Trophoblast cell (in vitro differentiated cells and primary cell): ENCODE measurements around the gene SLC5A4.
"Not testable (repeated sequence)": the region's sequence is repeated elsewhere in the genome, so short reads cannot be mapped to it uniquely, and the experiment has no call there.

Experiments used
- DNase-seq, 2 donors: peaks; one replicate each; pipeline ENCODE4 v3.0.0-alpha.2; 2016
- H2AFZ ChIP-seq: 2 replicates; pipeline ENCODE4 v1.6.1; 2013; ENCODE audit warnings: low read length, moderate library complexity, mild to moderate bottlenecking; ENCODE audit not compliant: insufficient read depth, poor library complexity
- H2AK5ac ChIP-seq: 2 replicates; pipeline ENCODE4 v1.6.1; 2013; ENCODE audit warnings: mild to moderate bottlenecking, low read length
- H2BK120ac ChIP-seq: 2 replicates; pipeline ENCODE4 v1.6.1; 2013; ENCODE audit warnings: low read length, mild to moderate bottlenecking, moderate library complexity; ENCODE audit not compliant: insufficient read depth, poor library complexity
- H2BK12ac ChIP-seq: 2 replicates; pipeline ENCODE4 v1.6.1; 2013; ENCODE audit warnings: mild to moderate bottlenecking, low read length, moderate library complexity
- H2BK5ac ChIP-seq: 2 replicates; pipeline ENCODE4 v1.6.1; 2013; ENCODE audit warnings: low read length, low read depth, moderate library complexity, mild to moderate bottlenecking; ENCODE audit not compliant: poor library complexity
- H3K14ac ChIP-seq: 2 replicates; pipeline ENCODE4 v1.6.1; 2013; ENCODE audit warnings: mild to moderate bottlenecking, low read length
- H3K18ac ChIP-seq: 2 replicates; pipeline ENCODE4 v1.6.1; 2013; ENCODE audit warnings: mild to moderate bottlenecking, low read length
- H3K23ac ChIP-seq: 2 replicates; pipeline ENCODE4 v1.6.1; 2013; ENCODE audit warnings: low read length
- H3K27ac ChIP-seq: 2 replicates; pipeline ENCODE4 v1.5.1; 2013; ENCODE audit warnings: low read depth, mild to moderate bottlenecking, inconsistent platforms, low read length, moderate library complexity
- H3K27me3 ChIP-seq: 2 replicates; pipeline ENCODE4 v1.6.1; 2013; ENCODE audit warnings: inconsistent platforms, mild to moderate bottlenecking, low read length, moderate library complexity; ENCODE audit not compliant: insufficient read depth
- H3K36me3 ChIP-seq, 2 experiments: 1 replicate in 1 of 2; 2 replicates in 1 of 2; pipeline ENCODE4 v1.6.1; 2013; ENCODE audit warnings: low read length in 2 of 2, mild to moderate bottlenecking in 2 of 2, moderate library complexity in 1 of 2; ENCODE audit not compliant: insufficient read depth in 2 of 2, control insufficient read depth in 1 of 2
- H3K4ac ChIP-seq: 2 replicates; pipeline ENCODE4 v1.6.1; 2013; ENCODE audit warnings: low read depth, mild to moderate bottlenecking, low read length, moderate library complexity
- H3K4me1 ChIP-seq, 2 experiments: 1 replicate in 1 of 2; 2 replicates in 1 of 2; pipeline ENCODE4 v1.6.1; 2013; ENCODE audit warnings: low read length in 2 of 2, mild to moderate bottlenecking in 2 of 2, moderate library complexity in 1 of 2; ENCODE audit not compliant: insufficient read depth in 2 of 2, control insufficient read depth in 1 of 2
- H3K4me2 ChIP-seq: 2 replicates; pipeline ENCODE4 v1.6.1; 2013; ENCODE audit warnings: inconsistent platforms, mild to moderate bottlenecking, low read length, moderate library complexity
- H3K4me3 ChIP-seq: 2 replicates; pipeline ENCODE4 v1.5.1; 2013; ENCODE audit warnings: mild to moderate bottlenecking, low read depth, low read length, inconsistent platforms
- H3K79me1 ChIP-seq: one replicate; pipeline ENCODE4 v1.6.1; 2013; ENCODE audit warnings: low read length
- H3K79me2 ChIP-seq: 2 replicates; pipeline ENCODE4 v1.6.1; 2013; ENCODE audit warnings: low read length, mild to moderate bottlenecking; ENCODE audit not compliant: control insufficient read depth, insufficient read depth, poor library complexity
- H3K9ac ChIP-seq: 2 replicates; pipeline ENCODE4 v1.6.1; 2013; ENCODE audit warnings: mild to moderate bottlenecking, low read length
- H3K9me3 ChIP-seq: 2 replicates; pipeline ENCODE4 v1.6.1; 2013; ENCODE audit warnings: low read depth, mild to moderate bottlenecking, control low read depth, inconsistent platforms, low read length; ENCODE audit not compliant: insufficient read depth
- H4K12ac ChIP-seq: 2 replicates; pipeline ENCODE4 v1.6.1; 2013; ENCODE audit warnings: low read depth, mild to moderate bottlenecking, low read length, moderate library complexity
- H4K8ac ChIP-seq: 2 replicates; pipeline ENCODE4 v1.6.1; 2013; ENCODE audit warnings: low read depth, mild to moderate bottlenecking, low read length, moderate library complexity
- H4K91ac ChIP-seq: one replicate; pipeline ENCODE4 v1.6.1; 2013; ENCODE audit warnings: low read depth, mild to moderate bottlenecking, low read length, moderate library complexity
- WGBS: extraction: QIAGEN DNeasy Blood & Tissue Kit; methylation state at CpG from one replicate; pipeline ENCODE4 v1.1.7; 2013; ENCODE audit warnings: missing lambda C conversion rate; ENCODE audit not compliant: insufficient read length, insufficient coverage; ENCODE audit errors: extremely low coverage; 5-methylcytosine and 5-hydroxymethylcytosine counted together

Gene SLC5A4

DNA sequence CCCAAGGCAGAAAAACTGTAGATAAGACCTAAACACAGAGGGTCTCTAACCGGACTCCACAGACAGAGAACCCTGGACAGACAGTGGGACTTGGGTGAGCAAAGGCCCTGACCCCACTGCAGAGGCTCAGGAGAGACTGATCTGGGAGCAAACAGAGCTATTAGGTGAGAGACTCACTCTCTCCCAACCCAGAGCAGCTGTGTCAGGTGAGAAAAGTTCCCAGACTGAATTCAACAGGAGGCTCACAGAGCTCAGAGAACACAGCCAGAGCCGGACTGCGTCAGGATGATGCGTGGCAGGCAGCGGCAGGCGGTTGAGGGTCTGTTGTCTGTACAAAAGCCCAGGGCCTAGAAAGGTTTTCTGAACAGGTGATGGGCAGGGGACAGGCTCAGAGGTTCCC, 55.8 kb downstream of the SLC5A4 start:
- no peak overlapping the region for H2AK5ac ChIP-seq
- no peak overlapping the region for H4K12ac ChIP-seq
- no peak overlapping the region for H3K4ac ChIP-seq
- no peak overlapping the region for H3K4me2 ChIP-seq
- no peak overlapping the region for H4K8ac ChIP-seq
- peaks cover 2 to 3% of the 10 kb centered on the region in 2 experiments for H3K4me1 ChIP-seq
- no peak overlapping the region for H3K27ac ChIP-seq
- no peak overlapping the region for H4K91ac ChIP-seq
- no peak overlapping the region for H3K23ac ChIP-seq
- no peaks in the 10 kb centered on the region for H3K9me3 ChIP-seq
- H3K14ac ChIP-seq = no peak overlapping the region
- H3K36me3 ChIP-seq = no peaks in the 10 kb centered on the region
- no peaks in the 10 kb centered on the region for H3K79me2 ChIP-seq
- no peak for DNase-seq
- H2BK12ac ChIP-seq = no peak overlapping the region
- no peak overlapping the region for H3K18ac ChIP-seq
- no peak overlapping the region for H3K4me3 ChIP-seq
- H3K9ac ChIP-seq = no peak overlapping the region
- H3K27me3 ChIP-seq = peaks cover 10% of the 10 kb centered on the region
- no peak overlapping the region for H2AFZ ChIP-seq
- H2BK120ac ChIP-seq = no peak overlapping the region
- no CpG with 5 or more reads among the region's 6 CpGs for WGBS
- no peak overlapping the region for H2BK5ac ChIP-seq
- H3K79me1 ChIP-seq = no peaks in the 10 kb centered on the region

- not testable (repeated sequence) for H3K36me3 ChIP-seq, H3K14ac ChIP-seq, H2BK12ac ChIP-seq, H3K79me1 ChIP-seq, DNase-seq, H3K9me3 ChIP-seq, H3K27ac ChIP-seq, H3K23ac ChIP-seq, H3K9ac ChIP-seq, H3K18ac ChIP-seq, H4K12ac ChIP-seq, H2AFZ ChIP-seq, H3K4me3 ChIP-seq, H3K4me1 ChIP-seq, H3K4me2 ChIP-seq, H2BK120ac ChIP-seq, H4K8ac ChIP-seq, H2BK5ac ChIP-seq, H3K79me2 ChIP-seq, H4K91ac ChIP-seq, H3K4ac ChIP-seq, H2AK5ac ChIP-seq, H3K27me3 ChIP-seq
- WGBS = no CpG with 5 or more reads among the region's 5 CpGs
Measured at GRCh38 chr22:32197553-32198226, 57.5 kb downstream of the SLC5A4 start.

DNA sequence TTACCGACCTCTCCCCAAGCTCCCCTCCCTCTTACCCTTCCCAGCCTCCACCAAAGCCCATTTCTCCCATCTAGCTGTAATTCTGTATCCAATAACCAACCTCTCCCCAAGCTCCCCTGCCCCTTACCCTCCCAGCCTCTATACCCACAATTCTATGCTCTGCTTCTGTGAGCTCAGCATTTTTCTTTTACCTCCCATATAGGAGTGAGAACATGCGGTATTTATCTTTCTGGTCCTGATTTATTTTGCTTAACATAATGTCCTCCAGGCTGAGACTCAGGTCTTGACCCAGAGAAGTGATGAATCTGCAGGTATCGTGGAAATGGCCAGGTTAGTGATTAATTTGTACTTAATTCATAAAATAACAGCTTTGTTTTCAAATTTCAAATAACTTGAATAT, 59.2 kb downstream of the SLC5A4 start:
- not testable (repeated sequence) for H2BK12ac ChIP-seq, H3K36me3 ChIP-seq, H3K23ac ChIP-seq, H3K4me1 ChIP-seq, H3K14ac ChIP-seq, H4K12ac ChIP-seq, H2BK5ac ChIP-seq, H3K27ac ChIP-seq, H2BK120ac ChIP-seq, H3K79me2 ChIP-seq, H3K4me2 ChIP-seq, H3K9me3 ChIP-seq, H3K27me3 ChIP-seq, H4K8ac ChIP-seq, H3K9ac ChIP-seq, DNase-seq, H2AFZ ChIP-seq, H3K4me3 ChIP-seq, H3K79me1 ChIP-seq, H4K91ac ChIP-seq, H2AK5ac ChIP-seq, H3K4ac ChIP-seq, H3K18ac ChIP-seq
- WGBS = no CpG with 5 or more reads among the region's 3 CpGs

- not testable (repeated sequence) for H4K12ac ChIP-seq, H3K4me2 ChIP-seq, H2AFZ ChIP-seq, H2AK5ac ChIP-seq, H4K8ac ChIP-seq, H3K27me3 ChIP-seq, H3K79me1 ChIP-seq, H3K9ac ChIP-seq, H3K4me1 ChIP-seq, H4K91ac ChIP-seq, H3K23ac ChIP-seq, H2BK120ac ChIP-seq, H3K27ac ChIP-seq, H3K4me3 ChIP-seq, H3K9me3 ChIP-seq, H2BK5ac ChIP-seq, H3K4ac ChIP-seq, H3K18ac ChIP-seq, H3K79me2 ChIP-seq, H3K14ac ChIP-seq, H2BK12ac ChIP-seq, H3K36me3 ChIP-seq, DNase-seq
- no CpG with 5 or more reads among the region's 9 CpGs for WGBS
Measured at GRCh38 chr22:32193346-32193745, 61.8 kb downstream of the SLC5A4 start.
